Endothelial cell of umbilical vein (primary cell): Measurements from ENCODE around the gene IQGAP2. TPM values are rescaled to one million over a fixed set of nuclear protein-coding genes. Genes with fewer than 3 reads are reported as not detected.

Source experiments
- BruUV-seq: library from RNA; stranded (reverse); fragments of 400-500 nt; replicated peaks from 2 replicates; lab custom pipeline; 2021; lab: Mats Ljungman, UMichigan
- CTCF ChIA-PET: fragments of 300-600, 350-600 bp; sonication (Branson Sonifier 250); formaldehyde crosslinking; loops from one replicate; lab custom pipeline; 2021; ENCODE audit warnings: antibody characterized with exemption, inconsistent platforms; lab: Charles Lee
- POLR2A ChIA-PET: fragments of 300-600, 350-600 bp; sonication (Branson Sonifier 250); formaldehyde crosslinking; loops from one replicate; lab custom pipeline; 2021; ENCODE audit warnings: antibody characterized with exemption, inconsistent platforms; lab: Charles Lee
- DNase-seq: peaks from one replicate; pipeline ENCODE4 v3.0.0-alpha.2; 2011; ENCODE audit warnings: low read depth, low spot score
- FAIRE-seq: peaks from 2 replicates; lab custom pipeline; 2011; peaks lifted over from hg19 to GRCh38; lab: Jason Lieb, UNC
- H2AFZ ChIP-seq: 2 replicates; pipeline ENCODE4 v1.6.0; 2012; ENCODE audit warnings: low read depth, low read length, control low read depth, inconsistent platforms
- H3K27ac ChIP-seq: 2 replicates; pipeline ENCODE4 v1.5.1; 2011; ENCODE audit warnings: low read depth, mild to moderate bottlenecking, control low read depth, low read length, moderate library complexity; ENCODE audit not compliant: insufficient read depth
- H3K27me3 ChIP-seq, 2 experiments: 2 replicates each; pipeline versions ENCODE4 v1.6.0 to v1.6.1; 2011; ENCODE audit warnings: low read length in 2 of 2, mixed read lengths in 1 of 2; ENCODE audit not compliant: control insufficient read depth in 2 of 2, insufficient read depth in 2 of 2
- H3K36me3 ChIP-seq, 2 experiments: 2 replicates in 1 of 2; 3 replicates in 1 of 2; pipeline ENCODE4 v1.5.1; 2011; ENCODE audit warnings: low read length in 2 of 2, mild to moderate bottlenecking in 1 of 2, moderate library complexity in 1 of 2; ENCODE audit not compliant: control insufficient read depth in 2 of 2, insufficient read depth in 2 of 2; ENCODE audit errors: extremely low read depth in 1 of 2
- H3K4me1 ChIP-seq: 3 replicates; pipeline ENCODE4 v1.5.1; 2011; ENCODE audit warnings: mild to moderate bottlenecking, low read length; ENCODE audit not compliant: control insufficient read depth, insufficient read depth; ENCODE audit errors: extremely low read depth
- H3K4me2 ChIP-seq: 2 replicates; pipeline ENCODE4 v1.6.1; 2011; ENCODE audit warnings: low read length, control low read depth, mixed read lengths; ENCODE audit not compliant: insufficient read depth
- H3K4me3 ChIP-seq, 3 experiments: fragments of 200-600 bp in 1 of 3; sonication (generic), shearing (Covaris generic) in 1 of 3; replicated peaks in 1 of 3; 2 replicates each; pipeline ENCODE4 v1.5.1; 2011 to 2016; ENCODE audit warnings: control low read depth in 3 of 3, low read length in 3 of 3, mild to moderate bottlenecking in 2 of 3, inconsistent platforms in 1 of 3, low read depth in 1 of 3, moderate library complexity in 1 of 3; ENCODE audit not compliant: insufficient read depth in 1 of 3
- H3K79me2 ChIP-seq: 2 replicates; pipeline ENCODE4 v1.6.0; 2012; ENCODE audit warnings: low read length, inconsistent platforms; ENCODE audit not compliant: control insufficient read depth, insufficient read depth
- H3K9ac ChIP-seq: replicated peaks from 2 replicates; pipeline ENCODE3; 2011; ENCODE audit warnings: low read length, control low read depth; ENCODE audit not compliant: insufficient read depth; ENCODE audit errors: extremely low read depth
- H3K9me1 ChIP-seq: replicated peaks from 3 replicates; pipeline ENCODE4 v1.6.0; 2011; ENCODE audit warnings: mild to moderate bottlenecking, low read length; ENCODE audit not compliant: control insufficient read depth, insufficient read depth; ENCODE audit errors: extremely low read depth
- H3K9me3 ChIP-seq: replicated peaks from 2 replicates; pipeline ENCODE4 v1.5.1; 2012; ENCODE audit warnings: low read length, inconsistent platforms; ENCODE audit not compliant: control insufficient read depth, insufficient read depth
- H4K20me1 ChIP-seq: replicated peaks from 2 replicates; pipeline ENCODE3; 2011; ENCODE audit warnings: mild to moderate bottlenecking, low read length; ENCODE audit not compliant: control insufficient read depth, insufficient read depth; ENCODE audit errors: extremely low read depth
- EZH2 ChIP-seq: IDR thresholded peaks from 2 replicates; pipeline ENCODE4 v1.6.1; 2012; ENCODE audit warnings: borderline replicate concordance, low read depth, mild to moderate bottlenecking, moderate library complexity, low read length, inconsistent platforms; ENCODE audit not compliant: severe bottlenecking
- FOS ChIP-seq: IDR thresholded peaks from 2 replicates; pipeline ENCODE4 v1.6.1; 2011; ENCODE audit warnings: mild to moderate bottlenecking, low read length, moderate library complexity, borderline replicate concordance; ENCODE audit not compliant: insufficient read depth
- GATA2 ChIP-seq: IDR thresholded peaks from 2 replicates; pipeline ENCODE4 v1.7.0; 2011; ENCODE audit warnings: low read depth, mild to moderate bottlenecking, moderate library complexity, mixed read lengths, low read length; ENCODE audit not compliant: insufficient read length, insufficient read depth
- JUN ChIP-seq: IDR thresholded peaks from 2 replicates; pipeline ENCODE4 v1.6.1; 2011; ENCODE audit warnings: borderline replicate concordance, low read depth; ENCODE audit not compliant: insufficient read length, insufficient read depth
- MYC ChIP-seq: IDR thresholded peaks from one replicate; pipeline ENCODE4 v1.6.1; 2011; ENCODE audit warnings: mild to moderate bottlenecking, low read depth, low read length
- POLR2A ChIP-seq: IDR thresholded peaks from 2 replicates; pipeline ENCODE4 v1.6.1; 2012; ENCODE audit warnings: low read depth, mild to moderate bottlenecking, control low read depth, low read length
- POLR2AphosphoS5 ChIP-seq: IDR thresholded peaks from 2 replicates; pipeline ENCODE4 v1.6.1; 2012; ENCODE audit warnings: low read depth, mild to moderate bottlenecking, control low read depth, low read length, moderate library complexity; ENCODE audit not compliant: insufficient read depth
- dilution Hi-C: fragments of 300-500 bp; cut with MboI; formaldehyde crosslinking; loops from one replicate; pipeline ENCODE4 v1.15.0; 2019; ENCODE audit warnings: low sequenced_read_pairs; ENCODE audit not compliant: extremely low pct_ligation_motif_present
- intact Hi-C: fragments of 100-400 bp; cut with micrococcal nuclease; formaldehyde crosslinking; loops from one replicate; pipeline ENCODE4 v1.10.0; 2022
- polyA plus RNA-seq, 4 experiments: library from polyadenylated mRNA; depleted of rRNA in 3 of 4; stranded (reverse) in 3 of 4; unstranded in 1 of 4; fragments of >200 nt; gene quantifications; 2 replicates each; pipeline versions ENCODE4 v1.2.1 to v1.2.3, GENCODE V29; 2011 to 2012; ENCODE audit warnings: missing spikeins in 1 of 4
- total RNA-seq: library from RNA; stranded (reverse); gene quantifications from 2 replicates; pipeline ENCODE4 v1.2.3, GENCODE V29; 2021
- TF ChIP-seq, protein P1 (sequence below), 2 donors: IDR thresholded peaks; 1 replicate in 1 of 2; 2 replicates in 1 of 2; pipeline ENCODE4 v1.5.1; 2011; ENCODE audit warnings: low read length in 2 of 2, mild to moderate bottlenecking in 2 of 2, moderate library complexity in 2 of 2, control low read depth in 1 of 2, inconsistent platforms in 1 of 2, low read depth in 1 of 2; ENCODE audit not compliant: insufficient read depth in 1 of 2; ENCODE audit errors: extremely low read depth in 1 of 2
- TF ChIP-seq, protein P2 (sequence below): IDR thresholded peaks from 2 replicates; pipeline ENCODE4 v1.6.1; 2011; ENCODE audit not compliant: insufficient read depth, insufficient read length

IQGAP2 gene
- total and polyA plus RNA-seq, 2 donors (not counting 3 experiments of a cell fraction or from before 2014, with no cell fraction given): 4.5 to 4.7 TPM

DNA sequence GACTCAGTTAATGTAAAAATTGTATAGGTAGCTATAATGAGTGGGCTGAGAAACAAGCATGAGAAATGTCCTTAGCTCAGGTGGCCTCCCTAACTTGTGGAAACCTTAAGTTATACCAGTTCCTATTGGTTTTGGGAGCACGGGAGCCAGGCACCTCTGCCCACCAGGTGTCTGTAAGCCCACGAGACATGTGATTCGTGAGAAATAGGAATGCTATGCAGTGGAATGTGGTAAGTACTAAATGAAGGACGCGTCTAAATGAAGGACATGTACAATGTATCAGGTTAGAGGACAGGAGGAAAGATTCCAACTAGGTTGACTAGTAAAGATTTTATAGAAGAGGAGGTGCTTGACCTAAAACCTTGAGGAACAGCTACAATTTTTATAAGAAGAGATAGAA is 266.2 kb downstream of the IQGAP2 start:
- no peaks in the 10 kb centered on the region for H3K9me3 ChIP-seq
- H3K36me3 ChIP-seq: no peaks in the 10 kb centered on the region
- no peak overlapping the region for H3K4me2 ChIP-seq
- FAIRE-seq: no peak
- no peaks in the 10 kb centered on the region for H3K27me3 ChIP-seq
- CTCF ChIA-PET: no interaction called here
- H3K27ac ChIP-seq: no peak overlapping the region
- no peaks in the 10 kb centered on the region for H3K79me2 ChIP-seq
- TF ChIP-seq, protein P1, sequence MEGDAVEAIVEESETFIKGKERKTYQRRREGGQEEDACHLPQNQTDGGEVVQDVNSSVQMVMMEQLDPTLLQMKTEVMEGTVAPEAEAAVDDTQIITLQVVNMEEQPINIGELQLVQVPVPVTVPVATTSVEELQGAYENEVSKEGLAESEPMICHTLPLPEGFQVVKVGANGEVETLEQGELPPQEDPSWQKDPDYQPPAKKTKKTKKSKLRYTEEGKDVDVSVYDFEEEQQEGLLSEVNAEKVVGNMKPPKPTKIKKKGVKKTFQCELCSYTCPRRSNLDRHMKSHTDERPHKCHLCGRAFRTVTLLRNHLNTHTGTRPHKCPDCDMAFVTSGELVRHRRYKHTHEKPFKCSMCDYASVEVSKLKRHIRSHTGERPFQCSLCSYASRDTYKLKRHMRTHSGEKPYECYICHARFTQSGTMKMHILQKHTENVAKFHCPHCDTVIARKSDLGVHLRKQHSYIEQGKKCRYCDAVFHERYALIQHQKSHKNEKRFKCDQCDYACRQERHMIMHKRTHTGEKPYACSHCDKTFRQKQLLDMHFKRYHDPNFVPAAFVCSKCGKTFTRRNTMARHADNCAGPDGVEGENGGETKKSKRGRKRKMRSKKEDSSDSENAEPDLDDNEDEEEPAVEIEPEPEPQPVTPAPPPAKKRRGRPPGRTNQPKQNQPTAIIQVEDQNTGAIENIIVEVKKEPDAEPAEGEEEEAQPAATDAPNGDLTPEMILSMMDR (IDR thresholded peaks at IDR 0.05; ENCODE audit: extremely low read depth in 1 of 2, insufficient read depth in 1 of 2, low read depth in 1 of 2, low read length in 2 of 2): no peak
- TF ChIP-seq GATA2 (no peak), EZH2 (no peak), FOS (no peak), POLR2AphosphoS5 (no peak), JUN (no peak), POLR2A (no peak), MYC (no peak)
- TF ChIP-seq, protein P2, sequence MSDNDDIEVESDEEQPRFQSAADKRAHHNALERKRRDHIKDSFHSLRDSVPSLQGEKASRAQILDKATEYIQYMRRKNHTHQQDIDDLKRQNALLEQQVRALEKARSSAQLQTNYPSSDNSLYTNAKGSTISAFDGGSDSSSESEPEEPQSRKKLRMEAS: no peak
- BruUV-seq: no TSS peak
- intact Hi-C loops: no loop called here
- no peak overlapping the region for H3K4me3 ChIP-seq
- POLR2A ChIA-PET: no interaction called here
- H3K9ac ChIP-seq: no peak overlapping the region
- H2AFZ ChIP-seq: no peak overlapping the region
- dilution Hi-C loops: no loop called here
- no peaks in the 10 kb centered on the region for H3K9me1 ChIP-seq
- DNase-seq: no peak
- no peaks in the 10 kb centered on the region for H4K20me1 ChIP-seq
- H3K4me1 ChIP-seq: peaks cover 7% of the 10 kb centered on the region
